Measurements from ENCODE around the gene ROBO3. TPM values are rescaled to one million over a fixed set of nuclear protein-coding genes. Genes with fewer than 3 reads are reported as not detected.

Gene ROBO3
- total RNA-seq, 1 donor from 2014 or later = 30.6 TPM

DNA sequence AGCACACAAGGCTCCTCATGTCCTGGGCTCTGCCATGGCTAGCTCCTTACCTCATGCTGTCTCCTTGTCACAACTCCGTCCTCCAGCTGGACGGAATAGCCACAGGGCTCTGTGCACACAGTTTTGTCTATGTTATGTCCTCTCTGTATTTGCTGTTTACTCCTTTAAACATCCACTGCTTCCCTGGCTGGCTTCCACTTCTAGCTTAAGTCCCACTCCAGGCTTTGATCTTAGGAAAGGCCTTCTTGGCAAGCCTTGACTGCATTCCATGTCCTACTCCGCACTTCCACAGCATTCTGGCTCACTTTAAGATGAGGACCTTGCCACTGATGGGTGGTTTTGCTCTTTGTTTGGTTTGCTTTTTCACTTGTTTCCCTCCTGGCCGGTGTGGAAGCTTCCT, 22.9 kb upstream of the ROBO3 start:
- no peak for DNase-seq (ENCODE audit: low read depth)
- TF ChIP-seq, protein P1, sequence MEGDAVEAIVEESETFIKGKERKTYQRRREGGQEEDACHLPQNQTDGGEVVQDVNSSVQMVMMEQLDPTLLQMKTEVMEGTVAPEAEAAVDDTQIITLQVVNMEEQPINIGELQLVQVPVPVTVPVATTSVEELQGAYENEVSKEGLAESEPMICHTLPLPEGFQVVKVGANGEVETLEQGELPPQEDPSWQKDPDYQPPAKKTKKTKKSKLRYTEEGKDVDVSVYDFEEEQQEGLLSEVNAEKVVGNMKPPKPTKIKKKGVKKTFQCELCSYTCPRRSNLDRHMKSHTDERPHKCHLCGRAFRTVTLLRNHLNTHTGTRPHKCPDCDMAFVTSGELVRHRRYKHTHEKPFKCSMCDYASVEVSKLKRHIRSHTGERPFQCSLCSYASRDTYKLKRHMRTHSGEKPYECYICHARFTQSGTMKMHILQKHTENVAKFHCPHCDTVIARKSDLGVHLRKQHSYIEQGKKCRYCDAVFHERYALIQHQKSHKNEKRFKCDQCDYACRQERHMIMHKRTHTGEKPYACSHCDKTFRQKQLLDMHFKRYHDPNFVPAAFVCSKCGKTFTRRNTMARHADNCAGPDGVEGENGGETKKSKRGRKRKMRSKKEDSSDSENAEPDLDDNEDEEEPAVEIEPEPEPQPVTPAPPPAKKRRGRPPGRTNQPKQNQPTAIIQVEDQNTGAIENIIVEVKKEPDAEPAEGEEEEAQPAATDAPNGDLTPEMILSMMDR (conservative IDR thresholded peaks at IDR 0.05; ENCODE audit: low read depth, low read length) = no peak

DNA sequence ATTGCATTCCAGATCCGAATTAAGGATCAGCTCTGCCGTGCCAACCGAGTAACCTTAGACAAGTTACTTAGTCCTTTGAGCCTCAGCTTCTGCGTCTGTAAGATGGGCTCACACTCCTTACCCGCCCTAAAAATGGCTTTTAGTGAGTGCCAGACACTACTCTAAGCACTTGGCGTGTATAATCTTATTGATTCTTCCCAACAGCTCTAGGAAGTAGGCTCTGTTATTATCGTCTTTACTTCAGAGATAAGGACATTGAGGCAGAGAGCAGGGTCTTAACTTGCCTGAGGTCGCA, 21.7 kb upstream of the ROBO3 start:
- no peak for DNase-seq (ENCODE audit: low read depth)
- H3K4me3 ChIP-seq (ENCODE audit: low read depth, low read length) = no peak overlapping the region
- TF ChIP-seq, protein P1 (conservative IDR thresholded peaks at IDR 0.05; ENCODE audit: low read depth, low read length) = no peak

More for the DNA sequence above, 22.9 kb upstream of the ROBO3 start:
- H3K4me3 ChIP-seq (ENCODE audit: low read depth, low read length) = no peak overlapping the region

DNA sequence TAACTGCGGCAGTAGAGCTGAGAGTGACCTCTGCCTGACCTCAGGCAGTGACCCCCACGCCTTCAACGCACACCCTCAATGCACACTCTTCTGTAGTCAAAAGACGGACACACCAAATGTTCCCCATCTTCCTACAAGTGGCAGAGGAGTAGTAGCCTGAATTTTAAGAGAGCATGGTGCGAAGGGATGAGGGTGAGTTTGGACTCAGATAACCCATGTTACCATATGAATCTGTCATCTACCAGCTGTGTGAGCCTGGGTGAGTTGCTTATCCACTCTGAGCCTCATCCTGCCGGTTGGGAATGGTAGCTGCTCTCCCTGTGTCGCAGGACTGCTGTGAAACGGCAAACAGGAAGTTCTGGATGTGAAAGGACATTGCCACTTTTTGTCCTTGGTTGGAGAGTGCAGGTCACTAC, 20.6 kb upstream of the ROBO3 start:
- TF ChIP-seq, protein P1 (conservative IDR thresholded peaks at IDR 0.05; ENCODE audit: low read depth, low read length) = no peak
- H3K4me3 ChIP-seq (ENCODE audit: low read depth, low read length) = no peak overlapping the region
- no peak for DNase-seq (ENCODE audit: low read depth)

DNA sequence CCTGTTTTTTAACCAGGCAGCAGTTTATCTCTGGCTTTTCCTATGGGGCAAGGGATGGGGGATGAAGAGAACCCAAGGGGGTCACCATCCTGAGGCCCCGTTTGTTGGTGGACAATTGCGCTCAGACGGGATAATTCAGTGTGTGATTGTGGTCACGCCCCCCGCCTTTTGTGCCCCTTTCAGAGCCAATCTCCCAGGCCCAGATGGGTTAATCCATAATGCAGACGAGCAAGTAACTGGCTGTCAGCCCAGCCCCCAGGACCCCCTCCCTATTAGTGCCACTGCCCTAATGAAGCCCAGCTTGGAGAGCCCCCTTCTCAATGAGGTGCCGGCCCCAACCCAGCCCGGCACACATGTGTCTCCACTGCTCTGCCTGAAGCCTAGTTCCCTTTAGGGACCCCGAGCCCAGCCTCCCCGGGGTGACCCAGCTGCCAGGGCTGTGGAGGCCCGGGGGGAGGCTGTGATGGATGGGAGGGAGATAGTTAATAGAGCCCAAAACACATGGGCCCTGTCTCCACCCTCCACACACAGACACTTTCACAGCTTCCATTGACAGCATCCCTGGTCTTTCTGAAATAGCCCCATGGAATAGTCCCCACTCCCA, 19.1 kb upstream of the ROBO3 start:
- H3K4me3 ChIP-seq (ENCODE audit: low read depth, low read length) = no peak overlapping the region
- TF ChIP-seq, protein P1 (conservative IDR thresholded peaks at IDR 0.05; ENCODE audit: low read depth, low read length) = no peak
- no peak for DNase-seq (ENCODE audit: low read depth)

DNA sequence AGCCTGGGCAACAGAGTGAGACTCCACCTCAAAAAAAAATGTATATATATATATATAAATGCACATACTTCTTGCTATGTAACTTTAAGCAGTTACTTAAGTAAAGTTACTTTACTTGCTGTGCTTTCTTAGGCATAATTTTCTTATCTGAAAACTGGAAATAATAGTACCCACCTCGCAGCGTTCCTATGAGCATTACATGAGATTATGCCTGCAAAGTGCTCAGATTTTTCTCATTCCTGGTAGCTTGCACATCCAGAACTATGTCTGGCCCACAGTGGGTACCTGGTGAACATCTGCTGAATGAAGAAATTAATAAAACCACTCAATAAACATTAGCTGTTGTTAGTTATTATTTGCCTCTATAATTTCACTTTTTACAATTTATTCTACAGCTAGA, 6.1 kb upstream of the ROBO3 start:
- no peak overlapping the region for H3K4me3 ChIP-seq (ENCODE audit: low read depth, low read length)
- TF ChIP-seq, protein P1 (conservative IDR thresholded peaks at IDR 0.05; ENCODE audit: low read depth, low read length) = no peak
- DNase-seq (ENCODE audit: low read depth) = no peak

DNA sequence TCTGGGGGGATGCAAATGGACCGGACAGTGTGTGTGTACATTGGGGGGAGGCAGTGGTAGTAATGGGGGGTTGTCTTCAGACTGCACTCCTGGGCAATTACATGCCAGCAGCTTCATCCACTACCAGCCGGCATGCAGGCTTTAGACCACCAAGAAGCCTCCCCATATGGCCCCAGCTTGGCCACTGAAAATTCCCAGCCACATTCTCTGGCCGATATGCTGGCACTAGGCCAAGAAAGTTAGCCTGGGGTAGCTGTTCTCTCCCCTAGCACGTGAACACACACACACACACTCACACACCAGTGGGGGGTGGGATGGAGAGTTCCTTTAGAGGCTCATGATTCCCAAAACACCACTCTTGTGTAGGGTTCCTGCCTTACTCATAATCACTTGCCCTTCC, 3.6 kb upstream of the ROBO3 start:
- no peak overlapping the region for H3K4me3 ChIP-seq (ENCODE audit: low read depth, low read length)
- no peak for DNase-seq (ENCODE audit: low read depth)
- TF ChIP-seq, protein P1 (conservative IDR thresholded peaks at IDR 0.05; ENCODE audit: low read depth, low read length) = no peak

DNA sequence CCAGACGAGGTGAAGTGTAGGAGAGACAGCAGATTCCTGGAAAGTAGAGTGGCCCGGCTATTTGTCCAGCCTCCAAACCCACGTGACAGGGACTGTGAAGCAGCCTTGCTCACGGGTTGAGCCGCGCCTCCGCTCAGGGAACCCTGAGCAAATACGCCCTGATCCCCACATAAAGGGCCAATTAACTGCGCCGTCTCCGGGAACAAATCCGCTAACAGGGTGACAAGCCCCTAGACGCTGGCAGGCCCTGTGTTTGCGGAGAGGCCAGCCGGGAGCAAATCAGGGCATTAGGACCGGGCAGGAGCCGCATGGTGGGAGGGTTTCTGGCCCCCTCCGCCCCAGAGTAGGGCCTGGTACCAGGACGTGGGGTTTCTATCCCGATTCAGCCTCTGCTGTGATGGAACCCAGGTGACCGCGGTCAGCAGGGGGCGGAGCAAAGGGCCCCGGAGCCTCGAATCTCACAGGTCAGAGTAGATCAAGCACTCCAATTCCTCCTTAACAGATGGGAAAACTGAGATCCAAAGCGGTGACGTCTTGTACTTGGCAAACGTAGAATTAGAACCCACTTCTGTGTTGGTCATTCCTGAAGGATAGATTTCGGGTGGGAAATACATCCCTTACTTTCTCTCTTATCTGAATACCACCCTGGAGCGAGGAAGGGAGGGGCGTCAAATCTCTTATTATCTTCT, 2.0 kb upstream of the ROBO3 start:
- H3K4me3 ChIP-seq (ENCODE audit: low read depth, low read length) = peak overlapping the region; percentile 45
- TF ChIP-seq, protein P1 (conservative IDR thresholded peaks at IDR 0.05; ENCODE audit: low read depth, low read length) = no peak
- no peak for DNase-seq (ENCODE audit: low read depth)

All from epithelial cell of proximal tubule (primary cell).